Measurements from ENCODE around the gene MAGEA4.
A peak's percentile ranks its signal among the peaks of the same experiment; 100 is the strongest.

MAGEA4 gene

DNA sequence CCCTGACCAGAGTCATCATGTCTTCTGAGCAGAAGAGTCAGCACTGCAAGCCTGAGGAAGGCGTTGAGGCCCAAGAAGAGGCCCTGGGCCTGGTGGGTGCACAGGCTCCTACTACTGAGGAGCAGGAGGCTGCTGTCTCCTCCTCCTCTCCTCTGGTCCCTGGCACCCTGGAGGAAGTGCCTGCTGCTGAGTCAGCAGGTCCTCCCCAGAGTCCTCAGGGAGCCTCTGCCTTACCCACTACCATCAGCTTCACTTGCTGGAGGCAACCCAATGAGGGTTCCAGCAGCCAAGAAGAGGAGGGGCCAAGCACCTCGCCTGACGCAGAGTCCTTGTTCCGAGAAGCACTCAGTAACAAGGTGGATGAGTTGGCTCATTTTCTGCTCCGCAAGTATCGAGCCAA lies 11.0 kb downstream of the MAGEA4 start:
- no peak for DNase-seq (ENCODE audit: low read depth)

DNA sequence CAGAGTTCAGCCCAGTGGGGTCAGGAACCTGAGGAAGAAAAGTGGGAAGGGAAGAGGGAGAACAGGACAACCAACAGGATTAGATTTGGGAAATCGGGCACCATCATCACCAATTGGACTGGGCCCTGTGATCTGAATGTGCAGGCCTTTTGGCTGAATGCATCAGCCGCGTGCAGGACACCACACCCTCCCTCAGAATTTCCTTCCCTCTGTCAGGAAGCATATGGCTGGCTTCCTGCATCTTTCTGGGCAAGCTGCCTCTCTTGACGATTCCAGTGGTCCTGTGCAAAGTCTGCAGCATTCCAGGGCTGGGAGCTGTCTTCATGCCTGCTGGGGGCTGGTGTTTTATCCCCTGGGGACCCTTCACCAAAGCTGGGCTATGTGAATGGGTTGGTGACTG lies 16.4 kb downstream of the MAGEA4 start:
- no peak for DNase-seq (ENCODE audit: low read depth)

DNA sequence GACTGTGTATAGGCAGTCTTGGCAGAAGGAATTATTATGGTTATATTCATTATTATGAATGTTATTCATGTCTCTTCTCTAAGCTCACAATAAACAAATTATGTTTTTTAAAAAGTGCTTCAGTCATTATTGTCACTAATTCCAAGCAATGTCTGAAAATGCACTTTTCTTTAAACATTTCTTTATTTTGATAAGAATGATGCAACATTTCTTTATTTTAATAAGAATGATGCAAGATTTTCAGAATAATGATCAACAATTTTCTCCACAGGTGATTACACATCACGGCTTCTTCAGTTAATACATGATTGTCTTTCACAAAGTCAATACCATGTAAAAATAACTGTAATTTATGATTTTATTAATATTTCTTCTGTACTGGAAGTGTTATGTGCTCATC lies 22.7 kb downstream of the MAGEA4 start:
- DNase-seq (ENCODE audit: low read depth) = no peak

- no peak for DNase-seq (ENCODE audit: low read depth)
Measured at GRCh38 chrX:151938172-151938571, 25.5 kb downstream of the MAGEA4 start.

DNA sequence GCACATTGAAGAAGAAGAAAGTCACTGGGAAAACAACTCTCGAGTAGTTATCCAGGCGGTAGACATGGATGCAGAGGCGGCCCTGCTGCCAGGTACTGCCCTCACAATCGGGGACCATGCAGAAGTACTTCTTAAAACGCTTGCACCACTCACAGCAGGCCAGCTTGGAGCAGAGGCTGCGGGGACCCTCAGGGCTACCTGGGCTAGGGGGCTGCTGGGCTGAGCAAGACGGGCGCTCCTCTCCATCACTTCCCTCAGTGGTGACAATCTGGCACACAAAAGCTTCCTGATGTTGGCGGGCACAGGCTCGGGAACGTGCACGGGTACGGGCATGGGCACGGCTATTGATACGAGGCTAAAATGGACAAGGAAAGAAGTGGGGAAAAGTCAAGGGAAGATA lies 42.0 kb downstream of the MAGEA4 start:
- DNase-seq (ENCODE audit: low read depth) = no peak

DNA sequence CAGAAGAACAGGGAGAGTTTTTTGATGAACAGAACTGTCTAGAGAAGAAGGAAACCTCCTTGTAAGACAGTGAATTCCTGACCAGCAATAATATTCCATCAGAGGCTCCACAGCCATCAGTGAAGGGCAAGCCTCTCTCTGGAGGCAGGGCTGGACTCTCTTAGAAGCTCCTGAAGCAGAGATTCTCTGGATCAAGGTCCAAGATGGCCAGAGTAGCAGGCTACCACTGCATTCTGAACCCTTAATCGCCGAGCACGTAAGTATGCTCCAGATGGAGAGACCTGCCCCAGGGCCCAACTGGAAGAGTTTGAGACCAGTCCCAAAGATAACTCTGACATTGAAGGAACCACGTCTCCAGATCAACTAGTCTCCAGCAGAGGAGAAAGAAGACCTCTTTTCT lies 45.4 kb downstream of the MAGEA4 start:
- no peak for DNase-seq (ENCODE audit: low read depth)

DNA sequence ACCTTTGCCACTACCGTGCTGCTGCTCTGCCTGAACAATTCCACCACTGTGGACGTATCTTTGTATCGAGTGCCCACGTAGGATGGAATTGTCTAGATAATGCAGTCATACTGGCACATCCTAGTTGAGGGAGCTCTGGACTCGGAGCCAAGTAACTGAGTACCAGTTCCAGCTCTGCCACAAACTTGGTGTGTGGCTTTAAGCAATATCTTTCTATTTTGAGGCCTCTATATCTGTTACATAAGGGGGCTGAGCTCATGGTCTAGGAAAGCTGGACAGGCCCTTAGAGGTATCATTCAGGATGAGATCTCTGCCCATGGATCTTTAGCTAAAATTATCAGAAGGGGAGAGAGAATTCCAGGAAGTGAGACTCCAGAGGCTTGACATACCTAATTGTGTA lies 49.3 kb downstream of the MAGEA4 start:
- no peak for DNase-seq (ENCODE audit: low read depth)

DNA sequence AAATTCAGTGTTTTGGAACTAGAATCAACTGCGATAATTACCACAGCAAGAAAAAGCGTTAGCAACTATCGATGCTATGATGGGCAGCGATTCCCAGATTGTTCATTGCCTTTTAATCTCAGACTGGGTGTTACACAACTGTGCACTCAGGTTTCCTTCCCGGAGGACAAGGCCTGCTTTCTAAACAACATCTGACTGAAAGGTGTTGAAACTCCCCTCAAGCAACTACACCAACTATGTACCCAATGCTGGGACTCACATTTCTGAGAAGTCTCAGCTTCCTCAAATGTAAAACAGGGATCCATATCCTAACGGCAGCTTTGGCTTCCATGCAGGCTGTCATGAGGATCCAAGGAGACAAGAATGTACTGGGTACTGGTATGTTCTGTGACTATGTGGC lies 53.5 kb downstream of the MAGEA4 start:
- no peak for DNase-seq (ENCODE audit: low read depth)

DNA sequence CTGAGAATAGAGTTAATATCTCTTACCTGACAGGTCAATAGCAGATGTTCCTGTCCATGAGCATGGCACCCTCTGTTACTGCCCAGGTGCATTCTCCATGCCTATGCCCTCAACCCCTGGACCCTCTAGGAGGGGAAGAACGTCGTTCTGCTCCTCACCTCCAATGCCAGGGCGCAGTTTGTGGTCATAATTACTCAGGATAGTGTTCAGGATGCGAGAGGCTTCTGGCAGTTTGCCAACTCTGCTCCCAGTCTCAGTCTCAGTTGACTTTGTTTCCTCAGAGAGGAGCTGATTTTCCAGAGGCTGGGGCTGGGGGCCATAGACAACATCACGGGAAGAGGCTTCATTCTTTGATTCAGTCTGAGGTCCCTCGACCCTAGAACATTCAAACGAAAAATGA lies 57.3 kb downstream of the MAGEA4 start:
- no peak for DNase-seq (ENCODE audit: low read depth)

GRCh38 chrX:151970661-151971060 lies 58.0 kb downstream of the MAGEA4 start:
- DNase-seq (ENCODE audit: low read depth) = peak; percentile 93

DNA sequence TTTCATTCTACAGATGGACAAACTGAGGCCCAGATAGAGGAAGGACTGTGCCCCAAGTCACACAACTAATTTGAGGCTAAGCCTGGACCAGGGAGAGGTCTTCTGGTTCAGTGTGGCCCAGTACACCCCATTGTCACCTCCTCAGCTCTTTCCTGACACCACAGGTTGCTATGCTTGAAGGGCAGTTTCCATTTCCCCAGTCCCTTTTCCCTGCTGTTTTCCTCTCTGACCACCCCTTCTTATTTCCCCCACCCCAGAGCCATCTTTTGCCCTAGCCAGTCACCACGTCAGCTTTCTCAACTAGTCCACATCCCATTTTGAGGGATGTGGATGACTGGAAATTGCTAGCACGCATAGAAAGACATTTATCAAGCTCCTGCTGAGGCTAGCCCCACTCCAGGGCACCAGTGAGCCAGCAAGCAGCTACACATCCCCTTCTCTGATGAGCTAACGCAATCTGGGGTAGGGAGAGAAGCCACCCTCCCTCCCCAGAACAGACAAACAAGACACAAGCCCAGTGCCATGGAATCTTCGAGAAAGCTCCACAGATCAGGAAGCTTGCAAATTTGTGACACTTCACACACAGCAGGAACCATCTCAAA lies 60.5 kb downstream of the MAGEA4 start:
- no peak for DNase-seq (ENCODE audit: low read depth)

DNA sequence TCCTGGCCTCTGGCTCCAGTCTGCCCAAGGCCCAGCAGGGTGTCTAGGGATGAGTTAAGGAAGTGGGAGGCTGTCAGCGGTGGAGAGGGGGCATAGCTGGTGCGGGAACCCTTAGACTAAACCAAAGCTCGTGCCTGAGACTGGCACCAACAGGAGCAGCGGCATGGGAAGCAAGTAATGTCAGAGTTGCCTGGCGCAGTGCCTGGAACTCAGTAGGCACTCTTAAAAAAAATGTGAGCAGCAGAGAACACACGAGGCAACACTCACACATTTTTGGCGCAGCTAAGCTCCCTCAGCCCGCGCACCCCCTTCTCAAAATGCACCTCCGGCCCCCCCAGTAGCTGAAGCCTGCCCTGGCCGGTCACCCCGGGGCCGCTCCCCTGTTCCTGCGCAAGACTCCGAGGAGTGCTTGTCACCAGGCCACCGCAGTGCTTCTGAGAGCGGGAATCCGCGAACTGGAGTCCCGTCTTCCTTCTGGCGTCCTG lies 61.2 kb downstream of the MAGEA4 start:
- no peak for DNase-seq (ENCODE audit: low read depth)

All from amniotic epithelial cell (primary cell).